GM23248 (cell line): ENCODE measurements around the gene CNTN2.

Experiments used
- EZH2 ChIP-seq: fragments of 200-600 bp; sonication (generic); IDR thresholded peaks from 2 replicates; pipeline ENCODE4 v1.6.1; 2018; ENCODE audit warnings: antibody characterized with exemption, mild to moderate bottlenecking; ENCODE audit not compliant: insufficient read depth, poor library complexity, severe bottlenecking
- EZH2phosphoT487 ChIP-seq: fragments of 200-600 bp; sonication (generic); IDR thresholded peaks from 2 replicates; pipeline ENCODE4 v1.6.1; 2018; ENCODE audit warnings: antibody characterized with exemption, moderate library complexity, mild to moderate bottlenecking, low read depth; ENCODE audit not compliant: insufficient read depth

GRCh38 chr1:205084360-205084759 lies 41.3 kb downstream of the CNTN2 start, which contains the start of gene TMEM81:
- TF ChIP-seq EZH2 (no peak), EZH2phosphoT487 (no peak)
